HEK293 (cell line): ENCODE results near the gene TSKU.

ENCODE experiments used
- CTCF ChIA-PET: fragments of 350-600 bp; formaldehyde crosslinking; extraction: SDS; loops from one replicate; lab custom pipeline; 2021; ENCODE audit warnings: antibody characterized with exemption; lab: Yijun Ruan, JAX
- POLR2A ChIA-PET: fragments of 300-600 bp; formaldehyde crosslinking; extraction: SDS; loops from one replicate; lab custom pipeline; 2020; ENCODE audit warnings: antibody characterized with exemption, inconsistent platforms; lab: Yijun Ruan, JAX
- H3K27ac ChIP-seq: fragments of 200-500 bp; sonication (Bioruptor generic); 2 replicates; pipeline ENCODE4 v1.5.1; 2014; ENCODE audit warnings: low read depth, low read length, control low read depth, inconsistent platforms; ENCODE audit errors: extremely low read depth
- H3K36me3 ChIP-seq, 2 experiments: fragments of 200-500 bp in 1 of 2; sonication (Bioruptor generic) in 1 of 2; 1 replicate in 1 of 2; 2 replicates in 1 of 2; pipeline ENCODE4 v1.5.1; 2014 to 2017; ENCODE audit warnings: inconsistent platforms in 2 of 2, low read length in 2 of 2; ENCODE audit not compliant: control insufficient read depth in 2 of 2, insufficient read depth in 1 of 2
- H3K4me1 ChIP-seq: fragments of 200-500 bp; sonication (Bioruptor generic); 2 replicates; pipeline ENCODE4 v1.5.1; 2014; ENCODE audit warnings: mild to moderate bottlenecking, low read length, inconsistent platforms; ENCODE audit not compliant: control insufficient read depth, insufficient read depth
- H3K4me3 ChIP-seq: 2 replicates; pipeline ENCODE4 v1.5.1; 2011; ENCODE audit warnings: low read depth, mild to moderate bottlenecking, control low read depth, low read length, moderate library complexity
- H3K9me3 ChIP-seq: fragments of 200-500 bp; sonication (Bioruptor generic); 2 replicates; pipeline ENCODE4 v1.5.1; 2014; ENCODE audit warnings: low read depth, low read length, inconsistent platforms; ENCODE audit not compliant: control insufficient read depth, insufficient read depth
- ATF2 ChIP-seq: fragments of 450-650 bp; formaldehyde crosslinking; IDR thresholded peaks from 2 replicates; pipeline ENCODE4 v1.5.1; 2016; ENCODE audit warnings: missing biosample characterization, missing genetic modification characterization, low read depth
- CTCF ChIP-seq: fragments of 450-650 bp; formaldehyde crosslinking; IDR thresholded peaks from 2 replicates; pipeline ENCODE4 v1.5.1; 2016; ENCODE audit warnings: missing biosample characterization, missing genetic modification characterization
- EGR2 ChIP-seq: fragments of 450-650 bp; formaldehyde crosslinking; IDR thresholded peaks from 2 replicates; pipeline ENCODE4 v1.5.1; 2016; ENCODE audit warnings: low read depth, missing biosample characterization, missing genetic modification characterization
- FEZF1 ChIP-seq: fragments of 450-650 bp; formaldehyde crosslinking; IDR thresholded peaks from 2 replicates; pipeline ENCODE4 v1.5.1; 2016; ENCODE audit warnings: missing biosample characterization, missing genetic modification characterization
- REST ChIP-seq: fragments of 450-650 bp; formaldehyde crosslinking; IDR thresholded peaks from 2 replicates; pipeline ENCODE4 v1.5.1; 2016; ENCODE audit warnings: missing biosample characterization, missing genetic modification characterization
- YY2 ChIP-seq: fragments of 450-650 bp; formaldehyde crosslinking; IDR thresholded peaks from 2 replicates; pipeline ENCODE4 v1.5.1; 2016; ENCODE audit warnings: missing biosample characterization, missing genetic modification characterization
- ZBTB10 ChIP-seq: fragments of 450-650 bp; formaldehyde crosslinking; IDR thresholded peaks from 2 replicates; pipeline ENCODE4 v1.5.1; 2016; ENCODE audit warnings: missing biosample characterization, missing genetic modification characterization
- ZBTB17 ChIP-seq: fragments of 450-650 bp; formaldehyde crosslinking; IDR thresholded peaks from 2 replicates; pipeline ENCODE4 v1.5.1; 2016; ENCODE audit warnings: missing biosample characterization, missing genetic modification characterization
- ZBTB44 ChIP-seq: fragments of 450-650 bp; IDR thresholded peaks from 2 replicates; pipeline ENCODE4 v1.5.1; 2018; ENCODE audit warnings: missing biosample characterization, mild to moderate bottlenecking, missing genetic modification characterization
- ZBTB8A ChIP-seq: fragments of 450-650 bp; formaldehyde crosslinking; IDR thresholded peaks from 2 replicates; pipeline ENCODE4 v1.5.1; 2016; ENCODE audit warnings: missing biosample characterization, missing genetic modification characterization
- ZEB2 ChIP-seq: fragments of 450-650 bp; formaldehyde crosslinking; IDR thresholded peaks from 2 replicates; pipeline ENCODE4 v1.5.1; 2016; ENCODE audit warnings: missing biosample characterization, missing genetic modification characterization
- ZNF175 ChIP-seq: fragments of 450-650 bp; formaldehyde crosslinking; IDR thresholded peaks from 2 replicates; pipeline ENCODE4 v1.5.1; 2016; ENCODE audit warnings: missing biosample characterization, missing genetic modification characterization
- ZNF221 ChIP-seq: fragments of 450-650 bp; formaldehyde crosslinking; IDR thresholded peaks from 2 replicates; pipeline ENCODE4 v1.5.1; 2017; ENCODE audit warnings: missing biosample characterization, missing genetic modification characterization, borderline replicate concordance
- ZNF433 ChIP-seq: fragments of 450-650 bp; formaldehyde crosslinking; IDR thresholded peaks from 2 replicates; pipeline ENCODE4 v1.5.1; 2016; ENCODE audit warnings: missing biosample characterization, missing genetic modification characterization, low read depth
- ZNF510 ChIP-seq: fragments of 450-650 bp; formaldehyde crosslinking; IDR thresholded peaks from 2 replicates; pipeline ENCODE4 v1.5.1; 2018; ENCODE audit warnings: mild to moderate bottlenecking, missing genetic modification characterization, missing biosample characterization; ENCODE audit not compliant: insufficient replicate concordance
- TF ChIP-seq, protein P1 (sequence below): fragments of 450-650 bp; formaldehyde crosslinking; IDR thresholded peaks from 2 replicates; pipeline ENCODE4 v1.5.1; 2016; ENCODE audit warnings: missing biosample characterization, missing genetic modification characterization
- TF ChIP-seq, protein P2 (sequence below): fragments of 450-650 bp; formaldehyde crosslinking; IDR thresholded peaks from 2 replicates; pipeline ENCODE4 v1.5.1; 2016; ENCODE audit warnings: missing biosample characterization, missing genetic modification characterization

TSKU gene

DNA sequence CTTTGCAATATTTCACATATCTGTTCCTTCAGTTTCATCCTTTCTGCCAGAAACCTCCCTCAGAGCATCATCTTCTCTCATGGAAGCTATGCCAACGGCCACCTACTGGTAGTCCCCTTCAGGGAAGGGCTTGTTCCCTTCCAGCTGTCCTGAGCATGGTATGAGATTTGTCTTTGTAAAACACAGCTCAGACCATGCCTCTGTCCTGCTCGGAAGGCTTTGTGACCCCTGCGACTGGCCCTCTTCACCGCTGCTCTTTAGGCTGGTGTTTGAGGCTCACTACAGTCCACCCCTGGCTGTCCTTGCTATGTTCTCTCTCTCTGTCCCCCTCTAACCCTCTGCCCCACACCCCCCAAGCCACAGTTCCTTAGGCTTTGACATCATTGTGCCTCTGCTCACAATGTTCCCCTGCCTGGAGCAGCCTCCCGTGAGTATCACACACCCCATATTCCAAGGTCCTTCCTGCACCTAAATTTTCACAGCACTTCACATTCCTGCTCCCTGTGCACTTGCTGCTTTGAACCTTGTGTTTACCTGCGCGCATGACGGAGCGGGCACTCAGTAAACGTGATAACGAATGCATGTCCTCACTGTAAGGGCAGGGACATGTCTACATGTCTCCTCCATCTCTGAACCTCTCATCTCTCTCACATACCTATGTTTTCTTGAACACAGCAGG, 53.6 kb downstream of the TSKU start (continued):
- TF ChIP-seq ZBTB8A (tag by site-specific recombination) (no peak), ZBTB17 (tag by site-specific recombination) (no peak), EGR2 (no peak), REST (no peak), ATF2 (tag by site-specific recombination) (no peak), ZBTB44 (tag by site-specific recombination) (no peak), YY2 (tag by site-specific recombination) (no peak)

GRCh38 chr11:76837696-76838677, 54.8 kb downstream of the TSKU start:
- ChIA-PET CTCF (no interaction called here), POLR2A (no interaction called here)
- Histone ChIP-seq H3K36me3 (no peaks in the 10 kb centered on the region), H3K4me1 (no peaks in the 10 kb centered on the region), H3K9me3 (no peaks in the 10 kb centered on the region), H3K4me3 (no peak overlapping the region), H3K27ac (no peak overlapping the region)
- TF ChIP-seq FEZF1, result no peak
- TF ChIP-seq, protein P1, sequence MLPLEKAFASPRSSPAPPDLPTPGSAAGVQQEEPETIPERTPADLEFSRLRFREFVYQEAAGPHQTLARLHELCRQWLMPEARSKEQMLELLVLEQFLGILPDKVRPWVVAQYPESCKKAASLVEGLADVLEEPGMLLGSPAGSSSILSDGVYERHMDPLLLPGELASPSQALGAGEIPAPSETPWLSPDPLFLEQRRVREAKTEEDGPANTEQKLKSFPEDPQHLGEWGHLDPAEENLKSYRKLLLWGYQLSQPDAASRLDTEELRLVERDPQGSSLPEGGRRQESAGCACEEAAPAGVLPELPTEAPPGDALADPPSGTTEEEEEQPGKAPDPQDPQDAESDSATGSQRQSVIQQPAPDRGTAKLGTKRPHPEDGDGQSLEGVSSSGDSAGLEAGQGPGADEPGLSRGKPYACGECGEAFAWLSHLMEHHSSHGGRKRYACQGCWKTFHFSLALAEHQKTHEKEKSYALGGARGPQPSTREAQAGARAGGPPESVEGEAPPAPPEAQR (tag by site-specific recombination), result no peak
- no peak for TF ChIP-seq ZBTB10 (tag by site-specific recombination)
- TF ChIP-seq, protein P2, sequence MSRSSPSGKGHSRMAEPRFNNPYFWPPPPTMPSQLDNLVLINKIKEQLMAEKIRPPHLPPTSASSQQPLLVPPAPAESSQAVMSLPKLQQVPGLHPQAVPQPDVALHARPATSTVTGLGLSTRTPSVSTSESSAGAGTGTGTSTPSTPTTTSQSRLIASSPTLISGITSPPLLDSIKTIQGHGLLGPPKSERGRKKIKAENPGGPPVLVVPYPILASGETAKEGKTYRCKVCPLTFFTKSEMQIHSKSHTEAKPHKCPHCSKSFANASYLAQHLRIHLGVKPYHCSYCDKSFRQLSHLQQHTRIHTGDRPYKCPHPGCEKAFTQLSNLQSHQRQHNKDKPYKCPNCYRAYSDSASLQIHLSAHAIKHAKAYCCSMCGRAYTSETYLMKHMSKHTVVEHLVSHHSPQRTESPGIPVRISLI (tag by site-specific recombination), result no peak
- TF ChIP-seq ZNF510 (tag by site-specific recombination), result no peak
- TF ChIP-seq ZNF175 (tag by site-specific recombination), result no peak
- TF ChIP-seq ZEB2 (tag by site-specific recombination), result no peak
- no peak for TF ChIP-seq CTCF (tag by site-specific recombination)
- no peak for TF ChIP-seq ZNF221 (tag by site-specific recombination)
- no peak for TF ChIP-seq ZNF433
